CD14-positive monocyte (primary cell): Measurements from ENCODE around the gene DENND1A. TPM values are rescaled to one million over a fixed set of nuclear protein-coding genes. Genes with fewer than 3 reads are reported as not detected.

Source experiments
- DNase-seq, 3 donors: peaks; one replicate each; pipeline ENCODE4 v3.0.0-alpha.2; 2011 to 2022
- H2AFZ ChIP-seq: 2 replicates; pipeline ENCODE4 v1.6.0; 2012; ENCODE audit warnings: mild to moderate bottlenecking, low read depth, low read length, inconsistent platforms; ENCODE audit not compliant: insufficient read depth, poor library complexity, severe bottlenecking
- H3K27ac ChIP-seq, 2 donors: 1 replicate in 1 of 2; 2 replicates in 1 of 2; pipeline ENCODE4 v1.5.1; 2012 to 2013; ENCODE audit warnings: low read length in 2 of 2, control low read depth in 1 of 2, inconsistent platforms in 1 of 2, low read depth in 1 of 2, mild to moderate bottlenecking in 1 of 2
- H3K27me3 ChIP-seq, 2 donors: one replicate each; pipeline versions ENCODE4 v1.6.0 to v1.6.1; 2011 to 2013; ENCODE audit warnings: low read length in 2 of 2; ENCODE audit not compliant: control insufficient read depth in 2 of 2, insufficient read depth in 2 of 2
- H3K36me3 ChIP-seq, 2 donors: replicated peaks in 1 of 2; 1 replicate in 1 of 2; 2 replicates in 1 of 2; pipeline versions ENCODE4 v1.5.1 to v1.6.1; 2012 to 2013; ENCODE audit warnings: low read length in 2 of 2, control low read depth in 1 of 2, inconsistent platforms in 1 of 2, mild to moderate bottlenecking in 1 of 2; ENCODE audit not compliant: insufficient read depth in 2 of 2, control insufficient read depth in 1 of 2
- H3K4me1 ChIP-seq, 2 donors: 1 replicate in 1 of 2; 2 replicates in 1 of 2; pipeline versions ENCODE4 v1.5.1 to v1.6.1; 2012 to 2013; ENCODE audit warnings: low read length in 2 of 2, control low read depth in 1 of 2, inconsistent platforms in 1 of 2, mild to moderate bottlenecking in 1 of 2, moderate library complexity in 1 of 2; ENCODE audit not compliant: insufficient read depth in 2 of 2, control insufficient read depth in 1 of 2
- H3K4me2 ChIP-seq: replicated peaks from 2 replicates; pipeline ENCODE3; 2012; ENCODE audit warnings: low read length, moderate library complexity, mild to moderate bottlenecking; ENCODE audit not compliant: poor library complexity, severe bottlenecking; ENCODE audit errors: extremely low read depth
- H3K4me3 ChIP-seq, 3 experiments: fragments of 200-600 bp in 1 of 3; sonication (generic) in 1 of 3; replicated peaks in 1 of 3; 1 replicate in 2 of 3; 2 replicates in 1 of 3; pipeline ENCODE4 v1.5.1; 2011 to 2013; ENCODE audit warnings: low read length in 3 of 3, mild to moderate bottlenecking in 3 of 3, control low read depth in 2 of 3, low read depth in 2 of 3, inconsistent platforms in 1 of 3, moderate library complexity in 1 of 3
- H3K79me2 ChIP-seq: 2 replicates; pipeline ENCODE4 v1.6.0; 2012; ENCODE audit warnings: mild to moderate bottlenecking, control low read depth, inconsistent platforms, low read length, moderate library complexity; ENCODE audit not compliant: insufficient read depth
- H3K9ac ChIP-seq: 2 replicates; pipeline ENCODE4 v1.6.0; 2017; ENCODE audit warnings: low read length, mild to moderate bottlenecking; ENCODE audit not compliant: insufficient read depth, poor library complexity, severe bottlenecking
- H3K9me3 ChIP-seq, 2 donors: replicated peaks in 1 of 2; 1 replicate in 1 of 2; 2 replicates in 1 of 2; pipeline versions ENCODE4 v1.5.1 to v1.6.1; 2012 to 2013; ENCODE audit warnings: low read length in 2 of 2, control low read depth in 1 of 2; ENCODE audit not compliant: control insufficient read depth in 1 of 2, insufficient read depth in 1 of 2
- H4K20me1 ChIP-seq: 2 replicates; pipeline ENCODE4 v1.6.0; 2012; ENCODE audit warnings: mild to moderate bottlenecking, low read length, control low read depth, moderate library complexity; ENCODE audit not compliant: insufficient read depth
- H3K27ac Mint-ChIP-seq, 7 donors: one replicate each; pipeline ENCODE4 v1.8.0; 2020; ENCODE audit warnings: mild to moderate bottlenecking in 7 of 7, mixed read lengths in 7 of 7, moderate library complexity in 6 of 7, inconsistent platforms in 2 of 7
- H3K27me3 Mint-ChIP-seq, 3 donors: one replicate each; pipeline ENCODE4 v1.8.0; 2021 to 2022; ENCODE audit warnings: low read depth in 3 of 3, mild to moderate bottlenecking in 3 of 3, mixed read lengths in 3 of 3, moderate library complexity in 3 of 3, inconsistent platforms in 1 of 3
- H3K36me3 Mint-ChIP-seq, 2 donors: one replicate each; pipeline ENCODE4 v1.8.0; 2020; ENCODE audit warnings: mixed read lengths in 2 of 2, inconsistent platforms in 1 of 2, mild to moderate bottlenecking in 1 of 2
- H3K4me1 Mint-ChIP-seq: one replicate; pipeline ENCODE4 v1.8.0; 2020; ENCODE audit warnings: mild to moderate bottlenecking, mixed read lengths
- H3K4me3 Mint-ChIP-seq, 2 donors: one replicate each; pipeline ENCODE4 v1.8.0; 2020; ENCODE audit warnings: mild to moderate bottlenecking in 2 of 2, mixed read lengths in 2 of 2, moderate library complexity in 1 of 2
- H3K9me3 Mint-ChIP-seq, 7 donors: one replicate each; pipeline ENCODE4 v1.8.0; 2020 to 2022; ENCODE audit warnings: mixed read lengths in 7 of 7, mild to moderate bottlenecking in 6 of 7, moderate library complexity in 6 of 7, inconsistent platforms in 2 of 7
- CTCF ChIP-seq: fragments of 200-600 bp; IDR thresholded peaks from one replicate; pipeline ENCODE4 v1.8.0; 2022; ENCODE audit warnings: antibody characterized with exemption, mild to moderate bottlenecking
- WGBS: methylation state at CpG from one replicate; pipeline ENCODE4 v1.1.5; 2013; ENCODE audit warnings: missing lambda C conversion rate; ENCODE audit not compliant: insufficient coverage; 5-methylcytosine and 5-hydroxymethylcytosine counted together
- intact Hi-C, 2 donors: fragments of 100-400 bp; cut with micrococcal nuclease; formaldehyde crosslinking; loops; one replicate each; pipeline versions ENCODE4 v1.15.0 to v1.15.1; 2023
- polyA plus RNA-seq, 3 donors: library from polyadenylated mRNA; depleted of rRNA in 1 of 3; unstranded in 2 of 3; stranded (reverse) in 1 of 3; fragments of 300-500 nt in 2 of 3; fragments of >200 nt in 1 of 3; fragmentation: Illumina TruSeq in 2 of 3; gene quantifications; 1 replicate in 2 of 3; 2 replicates in 1 of 3; pipeline ENCODE4 v1.2.3, GENCODE V29; 2012 to 2021

Gene DENND1A
- polyA plus RNA-seq, 3 donors, result 24.8 to 73.0 (median 29.4) TPM

- Histone ChIP-seq H3K27ac (no peak overlapping the region), H2AFZ (no peak overlapping the region), H4K20me1 (peaks cover 70% of the 10 kb centered on the region), H3K9ac (no peak overlapping the region), H3K9me3 (no peaks in the 10 kb centered on the region), H3K4me3 (no peak overlapping the region), H3K27me3 (no peaks in the 10 kb centered on the region), H3K79me2 (no peaks in the 10 kb centered on the region), H3K4me1 (no peaks in the 10 kb centered on the region), H3K4me2 (no peak overlapping the region), H3K36me3 (peaks cover 33 to 84% of the 10 kb centered on the region in 2 donors)
- WGBS, result 99% methylated on average over 9 of the region's 9 CpGs
- no peak overlapping the region for H3K27ac Mint-ChIP-seq
- H3K4me3 Mint-ChIP-seq, result no peak overlapping the region
- peaks cover 57% of the 10 kb centered on the region in 2 donors for H3K36me3 Mint-ChIP-seq
- H3K27me3 Mint-ChIP-seq, result peaks cover 0 to 2% (median 0%) of the 10 kb centered on the region in 3 donors
- H3K4me1 Mint-ChIP-seq, result no peaks in the 10 kb centered on the region
- TF ChIP-seq CTCF, result no peak
- H3K9me3 Mint-ChIP-seq, result no peaks in the 10 kb centered on the region
- intact Hi-C loops, result no loop called here
- no peak for DNase-seq
Measured at GRCh38 chr9:123617286-123617685, 312.6 kb downstream of the DENND1A start.

GRCh38 chr9:123616707-123617106 is 313.2 kb downstream of the DENND1A start:
- no peak for TF ChIP-seq CTCF
- H3K9me3 ChIP-seq, result no peaks in the 10 kb centered on the region
- no peaks in the 10 kb centered on the region for H3K27me3 ChIP-seq
- DNase-seq, result no peak
- WGBS, result 98% methylated on average over 7 of the region's 8 CpGs
- H3K9me3 Mint-ChIP-seq, result no peaks in the 10 kb centered on the region
- peaks cover 69% of the 10 kb centered on the region for H4K20me1 ChIP-seq
- peaks cover 35 to 81% of the 10 kb centered on the region in 2 donors for H3K36me3 ChIP-seq
- H2AFZ ChIP-seq, result no peak overlapping the region
- H3K4me3 Mint-ChIP-seq, result no peak overlapping the region
- no peaks in the 10 kb centered on the region for H3K4me1 ChIP-seq
- no peak overlapping the region for H3K27ac ChIP-seq
- H3K4me1 Mint-ChIP-seq, result no peaks in the 10 kb centered on the region
- no peak overlapping the region for H3K4me2 ChIP-seq
- intact Hi-C loops, result no loop called here
- no peak overlapping the region for H3K27ac Mint-ChIP-seq
- H3K27me3 Mint-ChIP-seq, result peaks cover 0 to 2% (median 0%) of the 10 kb centered on the region in 3 donors
- no peak overlapping the region for H3K9ac ChIP-seq
- peaks cover 55 to 57% of the 10 kb centered on the region in 2 donors for H3K36me3 Mint-ChIP-seq
- H3K4me3 ChIP-seq, result no peak overlapping the region
- H3K79me2 ChIP-seq, result no peaks in the 10 kb centered on the region
